SK-N-SH (cell line): ENCODE data around the gene RASL10A. TPM values are rescaled to one million over a fixed set of nuclear protein-coding genes. Genes with fewer than 3 reads are reported as not detected.

ENCODE experiments used
- CTCF ChIA-PET: fragments of 300-600, 350-600 bp; formaldehyde crosslinking; extraction: SDS; loops from one replicate; lab custom pipeline; 2021; lab: Yijun Ruan, JAX
- POLR2A ChIA-PET: fragments of 350-600 bp; sonication (Branson Sonifier 250); formaldehyde crosslinking; extraction: SDS; loops from one replicate; lab custom pipeline; 2020; ENCODE audit warnings: antibody characterized with exemption, inconsistent platforms; lab: Yijun Ruan, JAX
- DNase-seq: peaks from one replicate; pipeline ENCODE4 v3.0.0; 2012
- H2AFZ ChIP-seq: fragments of 200-600 bp; sonication (generic); 2 replicates; pipeline ENCODE4 v1.8.1; 2016; ENCODE audit warnings: antibody characterized with exemption, mild to moderate bottlenecking, low read depth
- H3F3A ChIP-seq: fragments of 200-600 bp; sonication (generic); replicated peaks from 2 replicates; pipeline ENCODE3; 2016; ENCODE audit warnings: antibody characterized with exemption, mild to moderate bottlenecking; ENCODE audit not compliant: insufficient read depth
- H3K27ac ChIP-seq, 2 experiments: fragments of 200-500 bp in 1 of 2; fragments of 200-600 bp in 1 of 2; sonication (Bioruptor generic) in 1 of 2; sonication (generic), shearing (Covaris generic) in 1 of 2; 2 replicates each; pipeline versions ENCODE4 v1.5.1 to v1.6.1; 2014 to 2016; ENCODE audit warnings: low read depth in 2 of 2, inconsistent platforms in 1 of 2, low read length in 1 of 2, mild to moderate bottlenecking in 1 of 2, mixed read lengths in 1 of 2
- H3K27me3 ChIP-seq: fragments of 200-600 bp; sonication (generic), shearing (Covaris generic); 2 replicates; pipeline ENCODE4 v1.6.1; 2016; ENCODE audit warnings: mixed run types; ENCODE audit not compliant: insufficient read depth
- H3K36me3 ChIP-seq, 2 experiments: fragments of 200-500 bp in 1 of 2; fragments of 200-600 bp in 1 of 2; sonication (Bioruptor generic) in 1 of 2; sonication (generic) in 1 of 2; replicated peaks in 1 of 2; 2 replicates each; pipeline versions ENCODE3 to v1.5.1; 2014 to 2016; ENCODE audit warnings: low read length in 1 of 2, mild to moderate bottlenecking in 1 of 2; ENCODE audit not compliant: insufficient read depth in 2 of 2, control insufficient read depth in 1 of 2
- H3K4me1 ChIP-seq, 2 experiments: fragments of 200-500 bp in 1 of 2; fragments of 200-600 bp in 1 of 2; sonication (Bioruptor generic) in 1 of 2; sonication (generic), shearing (Covaris generic) in 1 of 2; 2 replicates each; pipeline versions ENCODE4 v1.5.1 to v1.6.1; 2014 to 2016; ENCODE audit warnings: low read depth in 1 of 2, low read length in 1 of 2, mixed run types in 1 of 2; ENCODE audit not compliant: insufficient read depth in 2 of 2, control insufficient read depth in 1 of 2
- H3K4me2 ChIP-seq: fragments of 200-600 bp; sonication (generic), shearing (Covaris generic); 2 replicates; pipeline ENCODE4 v1.6.1; 2017; ENCODE audit warnings: mixed run types
- H3K4me3 ChIP-seq, 2 experiments: fragments of 200-500 bp in 1 of 2; fragments of 200-600 bp in 1 of 2; sonication (Bioruptor generic) in 1 of 2; sonication (generic), shearing (Covaris generic) in 1 of 2; 2 replicates each; pipeline versions ENCODE4 v1.5.1 to v1.8.1; 2014 to 2016; ENCODE audit warnings: low read depth in 2 of 2, inconsistent platforms in 1 of 2, low read length in 1 of 2, mild to moderate bottlenecking in 1 of 2, mixed read lengths in 1 of 2, moderate library complexity in 1 of 2
- H3K79me2 ChIP-seq: fragments of 200-600 bp; sonication (generic); 2 replicates; pipeline ENCODE4 v1.8.1; 2017; ENCODE audit warnings: mild to moderate bottlenecking; ENCODE audit not compliant: insufficient read depth
- H3K9ac ChIP-seq: fragments of 200-600 bp; sonication (generic); 2 replicates; pipeline ENCODE4 v1.6.1; 2017; ENCODE audit warnings: mixed run types
- H3K9me2 ChIP-seq: fragments of 200-600 bp; sonication (generic); 2 replicates; pipeline ENCODE4 v1.6.1; 2017; ENCODE audit warnings: mixed run types
- H3K9me3 ChIP-seq: fragments of 200-600 bp; sonication (generic); 2 replicates; pipeline ENCODE4 v1.6.1; 2017; ENCODE audit warnings: mixed run types, mild to moderate bottlenecking, moderate library complexity
- H4K20me1 ChIP-seq: fragments of 200-600 bp; sonication (generic); 2 replicates; pipeline ENCODE4 v1.6.1; 2017; ENCODE audit warnings: mild to moderate bottlenecking, mixed run types; ENCODE audit not compliant: insufficient read depth
- CHD2 ChIP-seq: fragments of 150-350 bp; IDR thresholded peaks from 2 replicates; pipeline ENCODE4 v1.6.1; 2018; ENCODE audit warnings: low read length; ENCODE audit not compliant: partially characterized antibody
- EP300 ChIP-seq, 2 experiments: IDR thresholded peaks; 2 replicates each; pipeline versions ENCODE4 v1.4.0 to v1.6.1; 2012; ENCODE audit warnings: borderline replicate concordance in 1 of 2, low read depth in 1 of 2, low read length in 1 of 2
- FOXM1 ChIP-seq: IDR thresholded peaks from 2 replicates; pipeline ENCODE4 v1.4.0; 2012; ENCODE audit warnings: low read depth, mild to moderate bottlenecking
- NRF1 ChIP-seq: IDR thresholded peaks from 2 replicates; pipeline ENCODE4 v1.6.1; 2012; ENCODE audit warnings: low read depth, mild to moderate bottlenecking, low read length
- RCOR1 ChIP-seq: fragments of 150-350 bp; IDR thresholded peaks from 2 replicates; pipeline ENCODE4 v1.6.1; 2017; ENCODE audit warnings: antibody characterized with exemption, low read length
- TAF1 ChIP-seq: IDR thresholded peaks from 2 replicates; pipeline ENCODE4 v1.6.1; 2012; ENCODE audit warnings: low read depth, mild to moderate bottlenecking, low read length, moderate library complexity, borderline replicate concordance
- USF2 ChIP-seq: fragments of 150-350 bp; IDR thresholded peaks from 2 replicates; pipeline ENCODE4 v1.6.1; 2017; ENCODE audit warnings: antibody characterized with exemption, low read length, low read depth, borderline replicate concordance
- WGBS: methylation state at CpG from one replicate; pipeline ENCODE4 v1.1.6; 2017; ENCODE audit warnings: low lambda C conversion rate; 5-methylcytosine and 5-hydroxymethylcytosine counted together
- polyA plus RNA-seq, 3 experiments: library from polyadenylated mRNA; depleted of rRNA; stranded (reverse); fragments of >200 nt; gene quantifications; 2 replicates each; pipeline ENCODE4 v1.2.3, GENCODE V29; 2012
- TF ChIP-seq, protein P1 (sequence below): IDR thresholded peaks from 2 replicates; pipeline ENCODE4 v1.4.0; 2012; ENCODE audit warnings: low read depth

RASL10A gene
- polyA plus RNA-seq, 1 of the 3 experiments (the other 2 are of a cell fraction) = 0.36 TPM

- no peak for DNase-seq
- Histone ChIP-seq H3K36me3 (peaks cover 4 to 62% of the 10 kb centered on the region in 2 experiments), H3K4me1 (peaks cover 0 to 18% of the 10 kb centered on the region in 2 experiments; a peak in 1 of 4 replicates), H3K27ac (no peak overlapping the region), H4K20me1 (no peaks in the 10 kb centered on the region), H2AFZ (no peak overlapping the region), H3K79me2 (no peaks in the 10 kb centered on the region), H3K4me2 (no peak overlapping the region), H3K4me3 (no peak overlapping the region), H3K9ac (no peak overlapping the region), H3K27me3 (no peaks in the 10 kb centered on the region), H3F3A (no peaks in the 10 kb centered on the region), H3K9me2 (no peaks in the 10 kb centered on the region), H3K9me3 (no peaks in the 10 kb centered on the region)
- ChIA-PET CTCF (interaction anchor here (0.9 to 2.2 kb wide), 4 partner anchors 9 to 24 kb away, joined by 3 to 5 read pairs (median 4); no protein-coding TSS in a partner anchor), POLR2A (interaction anchor here (0.6 to 0.7 kb wide), 2 partner anchors 8 to 142 kb away, joined by 3 to 7 read pairs; no protein-coding TSS in a partner anchor)
- TF ChIP-seq, protein P1, sequence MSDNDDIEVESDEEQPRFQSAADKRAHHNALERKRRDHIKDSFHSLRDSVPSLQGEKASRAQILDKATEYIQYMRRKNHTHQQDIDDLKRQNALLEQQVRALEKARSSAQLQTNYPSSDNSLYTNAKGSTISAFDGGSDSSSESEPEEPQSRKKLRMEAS = no peak
- TF ChIP-seq EP300 (IDR thresholded peaks at IDR 0.05; ENCODE audit: borderline replicate concordance in 1 of 2, low read depth in 1 of 2, low read length in 1 of 2) (no peak), USF2 (no peak), CHD2 (no peak)
- 93% methylated on average over 5 of the region's 12 CpGs for WGBS
Observed at GRCh38 chr22:29334696-29335344, 19.3 kb upstream of the RASL10A start.

- Histone ChIP-seq H2AFZ (no peak overlapping the region), H3K27me3 (no peaks in the 10 kb centered on the region), H4K20me1 (no peaks in the 10 kb centered on the region), H3K9me2 (no peaks in the 10 kb centered on the region), H3F3A (no peaks in the 10 kb centered on the region), H3K9me3 (no peaks in the 10 kb centered on the region), H3K9ac (no peak overlapping the region), H3K4me3 (no peak overlapping the region), H3K4me1 (peaks cover 0 to 18% of the 10 kb centered on the region in 2 experiments; a peak in 1 of 4 replicates), H3K4me2 (no peak overlapping the region), H3K79me2 (no peaks in the 10 kb centered on the region), H3K27ac (no peak overlapping the region), H3K36me3 (peaks cover 4 to 64% of the 10 kb centered on the region in 2 experiments)
- POLR2A ChIA-PET = interaction anchor here (0.6 to 0.7 kb wide), 2 partner anchors 9 to 142 kb away, joined by 3 to 7 read pairs; no protein-coding TSS in a partner anchor
- DNase-seq = no peak
- no peak for TF ChIP-seq RCOR1
- TF ChIP-seq USF2 = no peak
- no peak for TF ChIP-seq EP300 (IDR thresholded peaks at IDR 0.05; ENCODE audit: borderline replicate concordance in 1 of 2, low read depth in 1 of 2, low read length in 1 of 2)
- no peak for TF ChIP-seq FOXM1
- no peak for TF ChIP-seq NRF1
- no peak for TF ChIP-seq TAF1
- 90% methylated on average over 2 of the region's 7 CpGs for whole genome bisulfite sequencing
- CTCF ChIA-PET = interaction anchor here (2.2 kb wide), 1 partner anchor 13 kb away, joined by 5 read pairs; no protein-coding TSS in a partner anchor
Observed at GRCh38 chr22:29334148-29334547, 18.7 kb upstream of the RASL10A start.
